GM18505 (cell line): ENCODE results near the gene CR1.
A peak's percentile ranks its signal among the peaks of the same experiment; 100 is the strongest.
"Not testable (repeated sequence)": the region's sequence is repeated elsewhere in the genome, so short reads cannot be mapped to it uniquely, and the experiment has no call there.

Experiments used
- ATAC-seq: cut with Tn5 transposase; IDR thresholded peaks from one replicate; pipeline ENCODE4 v1.9.1; 2021; ENCODE audit not compliant: unreplicated experiment
- POLR2A ChIP-seq: IDR thresholded peaks from 4 replicates; pipeline ENCODE4 v1.6.1; 2011; ENCODE audit warnings: borderline replicate concordance; ENCODE audit not compliant: insufficient read depth, insufficient read length; ENCODE audit errors: extremely low read depth

The CR1 gene

GRCh38 chr1:207519505-207520399 is 23.8 kb downstream of the CR1 start:
- no peak for ATAC-seq
- TF ChIP-seq POLR2A = no peak

DNA sequence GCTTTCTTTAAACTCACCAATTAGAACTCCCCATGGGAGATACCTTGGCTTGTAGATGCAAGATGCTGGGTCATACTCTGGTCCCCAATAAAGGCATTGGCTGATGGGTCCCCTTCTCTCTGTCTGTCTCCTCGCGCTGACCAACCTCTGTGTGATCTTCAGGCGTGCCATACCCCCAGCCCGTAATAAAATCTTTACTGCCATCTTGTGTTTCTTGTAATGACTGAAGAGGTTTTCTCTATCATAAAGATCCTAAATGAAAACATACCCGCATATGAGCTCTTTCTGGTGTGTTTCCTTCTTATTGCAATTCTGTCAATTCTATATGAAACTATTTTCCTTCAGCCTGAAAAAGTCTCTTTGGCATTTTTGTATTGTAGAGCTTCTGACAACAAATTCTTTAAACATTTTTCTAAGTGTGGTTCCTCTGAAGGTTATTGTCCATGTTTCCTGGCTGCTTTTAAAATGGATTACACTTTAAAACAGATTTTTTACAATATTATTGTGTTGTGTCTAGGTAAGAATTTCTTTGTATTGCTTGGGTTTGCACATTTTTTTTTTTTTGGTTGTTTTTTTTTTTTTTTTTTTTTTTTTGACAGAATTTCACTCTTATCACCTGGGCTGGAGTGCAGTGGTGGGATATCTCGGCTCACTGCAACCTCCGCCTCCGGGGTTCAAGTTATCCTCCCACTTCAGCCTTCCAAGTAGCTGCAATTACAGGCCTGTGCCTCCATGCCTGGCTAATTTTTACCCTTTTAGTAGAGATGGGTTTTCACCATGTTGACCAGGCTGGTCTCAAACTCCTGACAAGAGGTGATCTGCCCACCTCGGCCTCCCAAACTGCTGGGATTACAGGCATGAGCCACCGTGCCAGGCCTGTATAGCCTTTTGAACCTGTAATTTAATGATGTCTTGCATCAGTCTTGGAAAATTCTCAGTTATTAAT is 24.7 kb downstream of the CR1 start:
- not testable (repeated sequence) for ATAC-seq

- ATAC-seq = not testable (repeated sequence)
These were observed 29.3 kb downstream of the CR1 start for GRCh38 chr1:207525239-207525638.

DNA sequence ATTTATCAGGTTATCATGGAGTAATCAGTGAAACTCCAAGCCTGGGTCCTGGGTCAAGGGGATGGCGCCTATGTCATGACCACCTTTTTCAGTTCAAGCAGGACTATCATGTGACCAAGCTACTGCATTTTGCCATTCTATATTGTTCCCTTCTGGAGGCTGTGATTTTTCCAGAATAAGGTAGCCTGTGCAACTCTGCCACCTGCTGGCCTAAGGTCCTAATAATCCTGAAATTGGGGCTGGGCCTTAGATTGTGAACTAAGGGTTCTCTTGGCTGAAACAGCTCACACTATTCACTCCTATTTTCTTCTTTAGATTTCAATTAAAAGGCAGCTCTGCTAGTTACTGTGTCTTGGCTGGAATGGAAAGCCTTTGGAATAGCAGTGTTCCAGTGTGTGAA is 32.4 kb downstream of the CR1 start:
- ATAC-seq = not testable (repeated sequence)

DNA sequence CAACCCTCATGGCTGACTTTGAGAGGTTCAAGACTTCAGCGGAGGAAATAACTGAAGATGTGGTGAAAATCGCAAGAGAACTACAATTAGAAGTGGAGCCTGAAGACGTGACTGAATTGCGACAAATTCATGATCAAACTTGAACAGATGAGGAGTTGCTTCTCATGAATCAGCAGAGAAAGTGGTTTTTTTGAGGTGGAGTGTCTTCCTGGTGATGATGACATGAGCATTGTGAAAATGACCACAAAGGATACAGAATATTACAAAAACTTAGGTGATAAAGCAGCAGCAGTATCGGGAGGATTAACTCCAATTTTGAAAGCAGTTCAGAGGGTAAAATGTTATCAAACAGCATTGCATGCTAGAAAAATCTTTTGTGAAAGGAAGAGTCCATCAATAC is 40.3 kb downstream of the CR1 start:
- ATAC-seq = not testable (repeated sequence)

- ATAC-seq = not testable (repeated sequence)
These were observed 50.9 kb downstream of the CR1 start for GRCh38 chr1:207546677-207547357.

DNA sequence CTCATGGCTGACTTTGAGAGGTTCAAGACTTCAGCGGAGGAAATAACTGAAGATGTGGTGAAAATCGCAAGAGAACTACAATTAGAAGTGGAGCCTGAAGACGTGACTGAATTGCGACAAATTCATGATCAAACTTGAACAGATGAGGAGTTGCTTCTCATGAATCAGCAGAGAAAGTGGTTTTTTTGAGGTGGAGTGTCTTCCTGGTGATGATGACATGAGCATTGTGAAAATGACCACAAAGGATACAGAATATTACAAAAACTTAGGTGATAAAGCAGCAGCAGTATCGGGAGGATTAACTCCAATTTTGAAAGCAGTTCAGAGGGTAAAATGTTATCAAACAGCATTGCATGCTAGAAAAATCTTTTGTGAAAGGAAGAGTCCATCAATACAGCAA is 58.9 kb downstream of the CR1 start:
- not testable (repeated sequence) for ATAC-seq

GRCh38 chr1:207565546-207566468 is 69.8 kb downstream of the CR1 start:
- ATAC-seq = no peak
- no peak for TF ChIP-seq POLR2A

- ATAC-seq = not testable (repeated sequence)
These were observed 76.0 kb downstream of the CR1 start for GRCh38 chr1:207571926-207572325.

GRCh38 chr1:207573074-207573473 is 77.1 kb downstream of the CR1 start:
- not testable (repeated sequence) for ATAC-seq

GRCh38 chr1:207575381-207575780 is 79.4 kb downstream of the CR1 start:
- ATAC-seq = not testable (repeated sequence)

DNA sequence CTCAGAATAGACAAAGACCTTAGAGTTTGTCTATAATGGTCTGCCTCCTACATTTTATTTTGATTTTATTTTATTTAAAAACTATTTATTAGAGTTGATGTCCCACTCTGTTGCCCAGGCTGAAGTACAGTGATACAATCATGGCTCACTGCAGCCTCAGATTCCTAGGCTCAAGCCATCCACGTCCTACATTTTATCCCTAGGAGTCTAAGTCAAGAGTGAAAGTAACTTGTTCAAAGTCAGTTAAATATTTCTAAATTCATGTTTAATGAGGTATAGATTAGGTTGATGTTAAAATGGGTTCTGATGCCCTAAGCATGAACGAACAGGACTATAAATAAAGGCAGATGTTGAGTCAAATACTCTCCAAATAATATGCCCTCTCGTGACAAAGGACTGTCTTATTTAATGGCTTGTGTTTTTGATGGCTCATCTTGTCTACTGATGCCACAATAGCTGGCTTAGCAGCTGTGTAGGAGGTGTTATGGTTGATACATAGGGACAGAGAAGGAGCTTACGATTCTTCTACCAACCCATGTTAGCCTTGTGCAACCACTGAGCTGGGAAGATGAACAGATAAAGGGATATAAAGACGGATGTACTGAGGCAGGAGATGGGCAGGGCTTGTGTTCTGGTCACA is 83.0 kb downstream of the CR1 start:
- no peak for ATAC-seq
- no peak for TF ChIP-seq POLR2A

DNA sequence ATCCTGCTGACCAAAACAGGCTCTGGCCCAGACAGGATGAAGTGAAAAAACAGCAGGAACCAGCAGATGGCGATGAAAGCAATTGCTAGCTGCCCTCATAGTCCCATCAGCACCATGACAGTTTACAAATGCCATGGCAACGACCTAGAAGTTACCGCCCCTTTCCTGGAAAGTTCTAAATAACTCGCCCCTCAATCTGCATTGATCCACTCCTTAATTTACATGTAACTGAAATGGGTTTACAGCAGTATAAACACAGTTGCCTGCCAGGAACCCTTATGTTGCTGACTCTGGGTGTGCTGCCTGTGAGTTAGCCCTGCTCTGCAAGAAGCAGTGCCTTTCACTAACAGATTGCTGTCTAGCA is 83.5 kb downstream of the CR1 start:
- TF ChIP-seq POLR2A = no peak
- ATAC-seq = peak; percentile 77
